Peyer's patch (tissue), 4 donors: ENCODE results near the gene ETV5.

Source experiments
- POLR2A ChIP-seq, 2 donors: fragments of 450-650 bp; IDR thresholded peaks; one replicate each; pipeline ENCODE4 v1.5.1; 2017; ENCODE audit warnings: antibody characterized with exemption in 2 of 2, mild to moderate bottlenecking in 2 of 2, moderate library complexity in 2 of 2
- TF ChIP-seq, protein P1 (sequence below), 6 experiments: fragments of 450-650 bp in 4 of 6; fragments of 200-600 bp in 2 of 6; sonication (generic) in 1 of 6; IDR thresholded peaks; one replicate each; pipeline ENCODE4 v1.5.1; 2017 to 2019; ENCODE audit warnings: antibody characterized with exemption in 6 of 6, mild to moderate bottlenecking in 3 of 6, moderate library complexity in 1 of 6

DNA sequence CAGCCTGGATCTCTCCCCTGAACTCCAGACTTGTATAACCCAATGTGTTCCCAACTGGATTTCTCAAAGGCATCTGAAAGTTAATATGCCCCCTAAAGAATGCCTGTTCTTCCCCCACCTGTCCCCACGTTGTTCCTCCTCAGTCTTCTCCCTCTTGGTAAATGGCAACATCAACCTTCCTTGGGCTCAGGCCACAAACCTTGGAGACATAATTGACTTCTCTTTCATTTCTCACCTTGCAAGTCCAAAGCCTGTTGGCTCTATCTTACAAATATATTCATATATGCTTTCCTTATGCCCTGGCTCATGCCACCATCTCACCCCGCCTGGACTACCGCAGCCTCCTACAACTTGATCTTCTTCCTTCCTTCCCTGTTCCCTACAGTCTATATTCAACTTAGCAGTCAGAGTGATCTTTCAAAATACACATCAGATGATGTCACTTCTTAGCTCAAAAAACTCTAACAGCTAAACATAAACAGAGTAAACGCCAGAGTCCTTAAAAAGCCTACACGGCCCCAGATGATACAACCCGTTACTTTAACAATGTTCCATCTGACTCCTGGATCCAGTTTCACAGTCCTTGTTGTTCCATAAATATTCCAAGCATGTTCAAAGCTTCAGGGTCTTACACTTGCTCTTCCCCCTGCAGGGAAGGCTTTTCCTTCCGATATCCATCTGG is 66.2 kb downstream of the ETV5 start:
- TF ChIP-seq, protein P1, sequence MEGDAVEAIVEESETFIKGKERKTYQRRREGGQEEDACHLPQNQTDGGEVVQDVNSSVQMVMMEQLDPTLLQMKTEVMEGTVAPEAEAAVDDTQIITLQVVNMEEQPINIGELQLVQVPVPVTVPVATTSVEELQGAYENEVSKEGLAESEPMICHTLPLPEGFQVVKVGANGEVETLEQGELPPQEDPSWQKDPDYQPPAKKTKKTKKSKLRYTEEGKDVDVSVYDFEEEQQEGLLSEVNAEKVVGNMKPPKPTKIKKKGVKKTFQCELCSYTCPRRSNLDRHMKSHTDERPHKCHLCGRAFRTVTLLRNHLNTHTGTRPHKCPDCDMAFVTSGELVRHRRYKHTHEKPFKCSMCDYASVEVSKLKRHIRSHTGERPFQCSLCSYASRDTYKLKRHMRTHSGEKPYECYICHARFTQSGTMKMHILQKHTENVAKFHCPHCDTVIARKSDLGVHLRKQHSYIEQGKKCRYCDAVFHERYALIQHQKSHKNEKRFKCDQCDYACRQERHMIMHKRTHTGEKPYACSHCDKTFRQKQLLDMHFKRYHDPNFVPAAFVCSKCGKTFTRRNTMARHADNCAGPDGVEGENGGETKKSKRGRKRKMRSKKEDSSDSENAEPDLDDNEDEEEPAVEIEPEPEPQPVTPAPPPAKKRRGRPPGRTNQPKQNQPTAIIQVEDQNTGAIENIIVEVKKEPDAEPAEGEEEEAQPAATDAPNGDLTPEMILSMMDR (IDR thresholded peaks at IDR 0.05) = no peak
- no peak for TF ChIP-seq POLR2A (IDR thresholded peaks at IDR 0.05)
